GM12892 (cell line): ENCODE results near the gene JARID2.

Source experiments
- POLR2A ChIP-seq: IDR thresholded peaks from 2 replicates; pipeline ENCODE4 v1.6.1; 2011; ENCODE audit warnings: low read depth, low read length, control low read depth
- POLR2AphosphoS5 ChIP-seq: IDR thresholded peaks from 2 replicates; pipeline ENCODE4 v1.6.1; 2011; ENCODE audit warnings: low read depth, low read length, control low read depth
- TAF1 ChIP-seq: IDR thresholded peaks from 2 replicates; pipeline ENCODE4 v1.6.1; 2011; ENCODE audit warnings: low read depth, mild to moderate bottlenecking, control low read depth, low read length, borderline replicate concordance

DNA sequence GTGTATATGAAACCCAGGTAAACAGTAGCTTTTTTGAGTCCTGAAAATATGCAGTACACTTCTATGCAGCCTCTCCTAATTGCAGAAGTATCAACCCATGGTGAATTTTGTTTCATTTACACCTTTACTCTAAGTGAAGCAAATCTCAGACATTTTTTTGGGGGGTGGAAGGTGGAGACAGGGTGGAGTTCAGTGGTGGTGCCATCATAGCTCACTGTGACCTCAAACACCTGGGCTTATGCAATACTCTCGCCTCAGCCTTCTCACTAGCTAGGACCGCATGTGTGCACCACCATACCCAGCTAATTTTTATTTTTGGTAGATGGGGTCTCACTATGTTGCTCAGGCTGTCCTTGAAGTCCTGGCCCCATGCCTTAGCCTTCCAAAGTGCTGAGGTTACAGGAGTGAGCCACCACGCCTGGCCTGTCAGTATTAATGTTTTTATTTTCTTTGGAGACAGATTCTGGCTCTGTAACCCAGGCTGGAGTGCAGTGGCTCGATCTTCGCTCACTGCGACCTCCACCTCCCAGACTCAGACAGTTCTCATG lies 80.3 kb downstream of the JARID2 start:
- no peak for TF ChIP-seq POLR2A
- no peak for TF ChIP-seq TAF1
- no peak for TF ChIP-seq POLR2AphosphoS5
